ENCODE data around the gene MED12L.

MED12L gene

DNA sequence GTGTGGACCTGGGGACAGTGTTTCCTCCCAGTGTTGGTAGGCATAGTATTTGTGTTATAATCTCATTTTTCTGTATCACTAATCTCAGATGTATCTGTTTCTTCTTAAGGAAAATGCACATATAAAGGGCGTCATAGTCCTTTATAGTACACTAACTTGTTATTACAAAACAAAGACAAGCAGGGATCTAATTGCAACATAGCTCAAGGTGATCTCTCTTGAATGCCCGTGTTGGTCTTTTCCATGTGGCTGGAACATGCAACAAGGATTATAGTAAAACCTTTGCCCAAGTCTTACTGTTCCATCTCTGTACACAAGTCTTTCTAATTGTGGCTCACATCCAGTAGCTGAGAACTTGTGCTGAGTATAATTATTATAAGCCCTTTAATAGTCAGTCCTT is 234.7 kb downstream of the MED12L start:
- no peak for DNase-seq (ENCODE audit: low read depth, low spot score)

DNA sequence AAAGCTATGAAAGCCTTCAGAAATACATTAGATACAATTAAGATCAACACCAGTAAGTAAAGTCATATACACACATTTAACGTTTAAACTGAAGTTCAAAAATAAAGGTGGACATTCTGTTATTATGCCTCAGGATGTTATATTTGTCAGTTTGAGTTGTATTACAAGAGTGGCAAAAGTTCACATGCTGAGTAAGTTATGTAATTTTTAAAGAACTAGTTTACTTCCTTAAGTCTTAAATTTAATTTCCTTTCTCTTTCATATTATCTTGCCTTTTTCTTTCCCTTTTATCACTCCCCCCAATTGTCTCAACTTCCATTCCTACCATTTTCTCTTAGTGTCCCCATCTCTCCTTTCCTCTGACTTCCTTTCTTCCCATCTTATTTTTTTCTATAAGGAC is 236.1 kb downstream of the MED12L start:
- DNase-seq (ENCODE audit: low read depth, low spot score): no peak

DNA sequence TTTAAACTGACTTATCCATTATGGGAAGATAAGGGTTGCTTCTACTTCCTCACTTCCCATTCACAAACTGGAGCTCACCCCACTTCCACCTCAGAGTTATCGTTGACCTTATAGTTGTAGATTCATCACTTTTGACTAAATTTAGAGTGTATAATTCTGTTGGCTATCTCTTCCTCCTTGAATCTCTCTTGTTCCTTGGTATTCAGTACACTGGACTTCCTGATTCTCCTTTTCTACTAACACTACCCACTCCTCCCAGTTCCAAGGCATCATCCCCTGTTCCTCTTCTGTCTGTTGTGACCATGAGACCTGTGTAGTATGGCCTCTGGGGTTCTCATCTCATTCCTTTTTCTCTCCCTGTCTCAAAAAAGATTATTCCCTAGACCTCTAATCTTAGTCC is 237.0 kb downstream of the MED12L start:
- DNase-seq (ENCODE audit: low read depth, low spot score): no peak

DNA sequence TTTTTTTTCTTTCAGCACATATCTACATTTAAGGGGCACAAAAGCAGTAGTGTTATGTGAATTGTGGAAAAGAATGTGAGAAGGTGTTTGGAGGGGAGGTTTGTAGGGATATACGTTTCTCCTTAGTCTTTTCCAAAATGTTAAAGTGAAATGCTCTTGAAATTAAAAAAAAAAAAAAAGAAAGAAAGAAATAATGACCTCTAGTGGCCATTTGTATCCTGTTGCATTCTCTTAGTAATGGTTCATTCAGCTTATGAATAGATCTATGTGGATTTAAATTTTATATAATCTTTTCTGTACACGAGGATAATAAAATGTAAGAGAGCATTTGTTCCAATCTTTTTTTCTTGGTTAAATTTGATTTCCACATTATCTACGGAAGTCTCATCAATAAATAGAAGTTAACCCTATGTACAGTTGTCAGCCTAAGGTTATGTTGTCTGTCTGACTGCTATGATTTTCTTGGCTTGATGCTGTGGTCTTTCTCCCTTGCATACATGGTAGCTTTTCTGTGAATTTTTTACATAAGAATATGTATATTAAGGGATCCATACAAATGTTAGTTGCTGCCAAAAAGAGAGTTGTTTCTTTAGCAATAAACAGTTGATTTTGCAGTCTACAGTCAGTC is 242.2 kb downstream of the MED12L start:
- no peak for DNase-seq (ENCODE audit: low read depth, low spot score)

DNA sequence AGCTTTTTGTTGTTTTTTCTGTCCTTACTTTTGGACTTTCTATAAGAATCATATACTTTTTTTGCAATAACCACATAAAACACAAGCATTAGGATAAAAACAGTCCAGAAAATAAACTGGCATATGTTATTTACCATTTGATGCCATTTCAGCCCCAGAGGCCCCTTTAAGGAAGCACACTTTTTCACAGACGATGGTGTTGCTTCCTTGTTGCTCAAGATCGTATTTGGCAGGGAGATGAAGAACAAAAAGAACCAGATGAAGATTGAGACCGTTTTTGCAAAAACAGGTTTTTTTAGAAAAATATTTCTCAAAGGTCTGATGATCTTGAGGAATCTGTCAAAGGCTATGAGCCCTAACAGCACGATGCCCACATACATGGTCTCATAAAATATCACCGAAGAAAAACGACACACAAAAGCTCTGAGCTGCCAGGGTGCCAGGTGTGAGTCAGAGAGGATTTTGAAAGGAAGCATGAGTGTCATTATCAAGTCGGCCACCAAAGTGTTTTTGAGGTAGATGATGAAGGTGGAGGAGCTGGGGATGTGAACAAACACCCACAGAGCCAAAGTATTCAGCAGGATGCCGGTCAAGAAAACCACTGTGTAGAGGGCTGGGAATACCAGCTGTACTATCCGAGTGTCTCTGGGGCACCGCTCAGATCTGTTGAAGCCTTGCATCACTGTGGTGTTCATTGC is 243.0 kb downstream of the MED12L start:
- no peak for DNase-seq (ENCODE audit: low read depth, low spot score)

DNA sequence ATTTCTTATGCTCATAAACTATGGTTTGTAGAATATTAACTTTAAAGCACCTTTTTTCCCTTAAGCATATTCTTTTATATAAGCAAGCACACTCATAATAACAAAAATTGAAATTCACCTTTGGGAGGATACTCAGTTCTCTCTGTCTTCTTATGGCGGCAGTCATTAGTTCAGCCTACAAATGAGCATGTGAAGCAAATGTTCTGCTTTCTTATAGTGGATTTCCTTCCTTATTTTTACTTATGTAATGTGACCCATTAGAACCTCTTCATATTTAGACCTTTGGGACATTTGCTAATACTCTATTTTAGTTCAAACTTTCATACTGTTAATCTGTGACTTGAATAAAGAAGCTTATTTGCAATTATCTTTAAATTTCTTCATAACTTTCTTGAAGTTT is 243.9 kb downstream of the MED12L start, which contains the start of gene P2RY13:
TSS of gene P2RY13 (minus strand) at position 187 of the 400 bp plus-strand sequence. CDS start at position 166, 21 bp downstream.
- no peak for DNase-seq (ENCODE audit: low read depth, low spot score)

DNA sequence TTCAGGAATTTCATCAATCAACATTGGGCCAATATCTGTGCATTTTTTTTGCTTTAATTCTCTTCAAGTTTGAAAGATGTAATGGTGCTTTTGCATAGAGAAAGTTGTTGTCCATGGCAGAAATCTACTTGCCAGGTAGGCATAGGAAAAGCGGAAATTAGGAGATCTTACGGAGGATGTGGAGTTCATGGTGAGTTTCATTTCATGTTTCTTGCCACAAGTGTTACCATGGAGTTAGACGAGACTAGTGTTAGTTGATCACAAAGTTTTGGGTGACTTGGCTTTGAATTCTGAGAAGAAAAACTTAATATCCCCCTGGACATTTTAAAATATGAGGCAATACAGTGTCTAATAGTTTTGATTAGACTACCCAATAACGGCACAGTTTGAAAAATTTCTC is 244.9 kb downstream of the MED12L start:
- DNase-seq (ENCODE audit: low read depth, low spot score): no peak

DNA sequence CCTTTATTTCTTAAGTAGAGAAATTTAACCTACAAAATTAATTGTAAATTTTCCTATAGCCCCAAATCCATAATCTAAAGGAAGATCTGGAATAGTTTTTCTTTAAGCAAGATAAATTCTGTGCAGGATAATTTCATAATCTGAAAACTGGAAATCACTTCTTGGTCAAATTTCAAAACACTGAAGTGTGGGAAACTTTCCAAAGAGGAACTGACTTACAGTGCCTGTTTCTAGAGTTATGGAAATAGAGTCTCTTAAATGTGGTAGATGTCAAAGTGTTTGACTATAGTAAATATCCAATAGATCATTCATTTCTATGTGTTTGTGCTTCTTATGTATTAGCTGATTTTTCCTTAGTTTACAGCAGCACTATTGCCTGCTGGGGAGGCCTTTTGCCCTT is 245.4 kb downstream of the MED12L start:
- DNase-seq (ENCODE audit: low read depth, low spot score): no peak

DNA sequence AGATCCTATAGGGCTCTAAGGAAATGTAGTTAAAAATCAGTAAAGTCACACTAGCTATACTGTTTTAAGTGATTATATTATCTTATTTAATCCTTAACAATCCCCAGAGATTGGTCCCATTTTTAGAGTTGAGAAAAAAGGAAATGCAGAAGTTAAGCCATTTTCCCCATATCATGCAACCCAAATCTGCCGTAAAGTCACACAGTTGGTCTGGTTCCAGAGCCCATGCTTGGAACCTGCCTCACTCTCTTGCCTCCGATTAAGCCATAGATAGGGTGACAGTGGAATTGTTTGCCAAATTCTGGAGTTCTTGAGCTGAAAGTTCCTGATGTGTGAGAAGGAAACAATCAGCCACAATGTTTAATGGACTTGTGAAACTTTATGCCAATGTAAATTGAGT is 246.2 kb downstream of the MED12L start:
- DNase-seq (ENCODE audit: low read depth, low spot score): no peak

DNA sequence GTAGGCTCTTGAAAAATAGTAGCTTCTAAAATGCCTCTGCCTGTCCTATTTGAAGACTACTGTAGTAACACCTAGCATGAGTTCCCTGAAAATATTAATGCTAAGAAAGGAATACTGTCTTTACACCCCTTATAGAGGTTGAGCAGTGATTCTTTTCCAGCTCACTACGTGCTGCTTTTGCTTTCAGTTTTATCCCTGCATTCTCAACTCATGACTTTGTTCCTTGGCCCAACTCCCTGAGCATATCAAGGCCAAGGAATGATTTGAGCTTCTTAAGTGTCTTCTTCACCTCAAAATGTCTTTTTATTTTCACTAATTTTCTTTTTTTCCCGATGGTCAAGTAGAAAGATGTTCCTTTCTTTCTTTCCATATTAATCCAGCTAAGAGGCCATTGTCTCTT is 260.4 kb downstream of the MED12L start:
- no peak for DNase-seq (ENCODE audit: low read depth, low spot score)

DNA sequence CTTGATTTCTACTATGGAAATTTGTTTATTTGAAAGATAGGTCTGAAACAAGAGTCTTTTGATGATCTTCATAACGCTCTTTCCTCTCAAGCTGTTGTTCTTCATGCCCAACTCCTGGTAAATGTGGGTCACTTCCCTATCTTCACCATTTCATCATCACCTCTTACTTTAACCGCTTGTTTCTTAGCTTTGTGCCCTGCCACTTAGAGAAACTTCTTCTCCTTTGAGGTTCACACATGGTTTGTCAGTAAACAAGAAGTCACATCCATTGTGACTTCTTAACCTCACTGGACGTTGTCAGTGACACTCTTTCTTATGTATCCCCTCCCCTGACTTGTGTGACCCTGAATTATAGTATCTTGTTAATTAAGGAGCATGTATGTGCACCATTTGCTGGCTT is 260.8 kb downstream of the MED12L start:
- DNase-seq (ENCODE audit: low read depth, low spot score): no peak

DNA sequence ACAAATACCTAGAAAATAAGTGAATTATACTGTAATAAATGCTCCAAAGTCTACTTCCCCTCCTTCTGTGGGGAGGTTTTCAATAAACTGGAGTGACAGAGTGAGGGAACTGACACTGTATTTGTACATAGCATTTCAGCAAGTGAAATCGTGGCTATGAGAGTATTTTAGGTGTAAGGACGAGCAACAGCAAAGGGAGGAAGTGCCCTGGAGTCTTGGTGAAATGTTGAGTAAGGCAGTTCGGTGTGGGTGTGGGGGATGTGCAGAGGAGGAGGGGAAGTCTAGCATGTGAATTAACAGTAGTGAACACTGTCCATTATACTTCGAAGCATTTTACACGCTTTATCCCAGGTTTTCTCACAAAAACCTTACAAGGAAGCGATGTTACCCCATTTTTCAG is 262.0 kb downstream of the MED12L start:
- no peak for DNase-seq (ENCODE audit: low read depth, low spot score)

DNA sequence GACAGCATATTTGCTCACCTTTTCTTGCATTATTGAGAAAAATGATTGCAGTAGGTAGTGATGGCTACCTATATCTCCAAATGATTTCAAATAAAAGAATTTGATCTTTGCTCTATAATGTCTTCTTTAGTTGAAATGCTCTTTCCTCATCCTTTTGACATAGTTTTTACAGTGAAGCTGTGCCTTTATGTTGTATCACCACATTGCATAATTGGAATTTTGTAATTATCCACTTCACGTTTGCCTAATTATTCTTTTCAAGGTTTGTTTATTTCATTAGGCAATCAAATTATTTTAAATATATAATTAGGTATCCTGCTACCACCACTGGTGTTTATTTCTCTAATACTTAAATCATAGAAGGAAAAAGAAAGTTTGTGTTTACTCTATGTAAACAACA is 265.2 kb downstream of the MED12L start:
- no peak for DNase-seq (ENCODE audit: low read depth, low spot score)

DNA sequence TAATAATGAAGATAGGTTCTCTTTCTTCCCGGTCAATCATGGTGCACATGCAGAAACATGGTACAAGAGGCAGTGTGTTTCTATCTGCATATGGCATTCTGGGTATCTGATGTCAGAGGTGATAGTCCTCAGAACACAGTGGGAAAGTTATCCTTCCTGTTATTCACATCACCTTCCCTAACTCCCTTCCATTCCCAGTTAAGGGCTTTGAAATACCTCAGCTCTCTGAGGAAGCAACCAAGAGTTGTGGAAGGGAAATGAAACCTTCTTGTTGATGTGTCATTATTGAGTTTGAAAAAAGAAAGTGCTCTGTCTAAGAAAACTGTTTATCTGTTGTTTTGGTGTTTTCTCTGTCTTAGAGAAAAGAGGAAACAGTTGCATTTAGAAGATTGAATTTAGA is 265.8 kb downstream of the MED12L start:
- DNase-seq (ENCODE audit: low read depth, low spot score): no peak

DNA sequence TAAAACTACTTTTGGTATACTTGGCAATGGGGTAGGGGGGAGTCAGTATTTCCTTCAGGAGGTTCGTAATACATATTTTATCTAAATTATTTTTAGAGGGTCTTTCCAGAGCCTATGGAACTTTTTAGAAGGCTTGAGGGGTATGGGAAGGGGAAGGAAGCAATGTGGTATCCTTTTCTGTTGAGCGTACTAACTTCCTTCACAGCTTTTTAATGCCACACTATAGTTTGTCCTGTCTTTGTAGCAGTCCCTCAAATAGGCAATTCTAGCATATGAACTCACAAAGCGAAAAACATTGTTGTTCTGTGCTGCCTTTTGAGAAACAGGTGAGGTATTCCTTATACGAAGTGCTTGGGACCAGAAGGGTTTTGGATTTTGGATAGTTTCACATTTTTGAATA is 266.2 kb downstream of the MED12L start:
- DNase-seq (ENCODE audit: low read depth, low spot score): no peak

DNA sequence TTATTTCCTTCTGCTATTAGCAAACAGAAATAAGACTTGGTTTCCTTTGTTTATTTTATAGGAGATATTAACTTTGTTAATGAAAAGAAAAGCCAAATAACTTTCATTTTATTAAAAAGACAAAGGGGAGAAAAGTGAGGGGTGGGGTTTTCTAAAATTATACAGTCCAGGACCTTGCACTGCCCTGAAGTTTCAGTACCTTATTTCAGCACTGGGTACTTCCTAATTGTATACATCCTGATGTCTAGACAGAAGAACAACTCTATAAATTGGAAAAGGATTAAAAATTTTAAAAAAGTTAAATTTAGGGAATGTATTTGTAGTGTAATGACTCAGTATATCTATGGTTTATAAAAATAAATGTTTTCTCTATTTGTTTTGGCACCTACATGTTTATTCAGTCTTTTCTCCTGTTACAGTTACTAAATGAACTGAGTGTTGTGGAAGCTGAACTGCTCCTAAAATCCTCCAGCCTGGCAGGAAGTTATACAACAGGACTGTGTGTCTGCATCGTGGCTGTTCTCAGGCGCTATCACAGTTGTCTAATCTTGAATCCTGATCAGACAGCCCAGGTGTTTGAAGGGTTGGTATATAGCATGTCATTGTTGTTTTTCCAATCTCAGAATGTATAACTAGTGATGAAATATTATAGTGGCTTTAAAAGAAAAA is 271.5 kb downstream of the MED12L start:
- DNase-seq (ENCODE audit: low read depth, low spot score): no peak

DNA sequence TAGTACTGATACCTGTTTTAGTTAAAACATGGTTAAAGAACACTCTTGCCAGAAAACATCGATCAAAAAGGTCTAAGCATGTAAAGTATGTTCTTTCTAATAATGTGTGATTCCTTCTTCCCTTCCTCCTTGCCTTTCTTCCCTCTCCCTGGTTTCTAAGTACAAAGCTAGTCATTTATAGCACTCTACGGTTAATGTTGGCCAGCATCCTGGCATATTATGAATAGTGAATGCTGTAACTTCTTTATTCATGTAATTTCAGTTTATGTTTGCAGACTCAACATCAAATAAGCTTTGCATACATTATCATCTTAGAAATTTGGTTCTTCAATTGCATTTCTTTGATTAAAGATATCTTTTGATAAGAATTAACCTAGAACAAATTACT is 272.0 kb downstream of the MED12L start:
- no peak for DNase-seq (ENCODE audit: low read depth, low spot score)

DNA sequence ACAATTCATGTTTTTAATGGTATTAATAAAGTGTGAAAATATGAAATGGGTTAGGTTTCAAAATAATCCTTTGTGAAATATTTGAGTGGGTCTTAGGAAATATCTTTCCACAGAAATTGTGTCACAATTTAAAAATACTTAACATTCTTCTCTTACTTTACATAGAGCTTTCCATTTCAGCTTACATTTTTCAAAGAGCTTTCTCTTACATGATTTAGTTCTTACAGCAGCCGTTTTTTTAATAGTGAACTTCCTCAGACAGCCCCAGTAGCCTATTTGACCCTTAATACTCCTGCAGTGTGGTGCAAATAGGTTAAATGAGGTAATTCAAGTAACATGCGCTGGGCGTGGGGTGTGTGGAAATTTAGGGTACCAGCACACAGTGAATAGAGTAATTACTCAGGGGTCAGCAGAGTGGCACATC is 277.3 kb downstream of the MED12L start:
- no peak for DNase-seq (ENCODE audit: low read depth, low spot score)

DNA sequence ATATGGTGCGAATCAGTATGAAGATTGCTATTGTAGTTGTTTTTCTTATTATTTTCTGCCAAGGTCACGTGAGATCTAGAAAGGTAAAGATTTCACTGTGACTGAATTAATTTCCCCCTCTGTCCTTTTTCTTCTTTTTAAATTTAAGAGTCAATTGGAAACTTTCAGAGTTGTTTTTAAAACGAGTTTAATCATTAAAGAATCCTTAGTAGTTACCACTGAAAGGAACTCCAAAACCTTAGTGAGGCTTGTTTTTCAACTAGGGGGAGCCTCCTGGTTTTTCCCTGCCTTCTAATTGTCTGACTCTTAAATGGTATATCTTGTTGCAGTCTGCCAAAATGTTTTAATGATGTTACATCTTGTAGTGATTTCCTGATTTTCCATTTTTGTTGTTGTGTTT is 281.5 kb downstream of the MED12L start:
- no peak for DNase-seq (ENCODE audit: low read depth, low spot score)

DNA sequence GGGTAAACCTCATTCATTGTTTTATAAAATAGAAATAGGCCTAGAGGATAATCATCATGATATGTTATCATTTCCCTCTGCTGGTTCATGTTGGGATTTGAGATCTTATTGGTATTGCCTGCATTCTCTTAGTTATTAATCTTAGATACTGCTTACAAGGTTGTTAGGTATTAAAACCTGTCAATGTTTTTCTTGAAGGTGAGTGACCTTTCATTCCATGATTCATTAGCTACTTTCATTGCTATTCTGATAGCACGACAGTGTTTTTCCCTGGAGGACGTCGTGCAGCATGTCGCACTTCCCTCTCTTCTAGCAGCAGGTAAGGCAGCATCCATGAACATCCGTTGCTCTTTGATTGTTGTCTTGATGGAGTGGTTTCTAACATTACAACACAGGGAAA is 282.0 kb downstream of the MED12L start:
- no peak for DNase-seq (ENCODE audit: low read depth, low spot score)

DNA sequence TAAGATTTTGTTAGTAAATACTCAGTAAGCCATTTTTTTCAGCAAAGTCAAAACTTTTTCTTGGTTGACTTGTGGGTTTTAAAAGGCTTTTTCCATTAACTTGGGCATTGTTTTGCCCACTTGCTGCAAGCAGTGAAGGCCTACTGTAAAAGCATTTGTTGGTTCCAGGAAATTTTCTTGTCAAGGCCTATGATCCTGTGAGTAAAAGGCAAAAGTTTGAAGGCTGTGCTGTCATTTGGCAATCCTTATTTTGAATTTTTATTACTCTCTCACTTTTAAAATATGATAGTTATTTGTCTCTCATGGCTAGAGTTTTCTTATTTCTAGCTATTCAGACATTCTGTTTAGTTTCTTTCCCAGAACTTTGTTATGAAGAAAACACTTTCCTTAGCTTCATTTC is 286.1 kb downstream of the MED12L start:
- no peak for DNase-seq (ENCODE audit: low read depth, low spot score)

DNA sequence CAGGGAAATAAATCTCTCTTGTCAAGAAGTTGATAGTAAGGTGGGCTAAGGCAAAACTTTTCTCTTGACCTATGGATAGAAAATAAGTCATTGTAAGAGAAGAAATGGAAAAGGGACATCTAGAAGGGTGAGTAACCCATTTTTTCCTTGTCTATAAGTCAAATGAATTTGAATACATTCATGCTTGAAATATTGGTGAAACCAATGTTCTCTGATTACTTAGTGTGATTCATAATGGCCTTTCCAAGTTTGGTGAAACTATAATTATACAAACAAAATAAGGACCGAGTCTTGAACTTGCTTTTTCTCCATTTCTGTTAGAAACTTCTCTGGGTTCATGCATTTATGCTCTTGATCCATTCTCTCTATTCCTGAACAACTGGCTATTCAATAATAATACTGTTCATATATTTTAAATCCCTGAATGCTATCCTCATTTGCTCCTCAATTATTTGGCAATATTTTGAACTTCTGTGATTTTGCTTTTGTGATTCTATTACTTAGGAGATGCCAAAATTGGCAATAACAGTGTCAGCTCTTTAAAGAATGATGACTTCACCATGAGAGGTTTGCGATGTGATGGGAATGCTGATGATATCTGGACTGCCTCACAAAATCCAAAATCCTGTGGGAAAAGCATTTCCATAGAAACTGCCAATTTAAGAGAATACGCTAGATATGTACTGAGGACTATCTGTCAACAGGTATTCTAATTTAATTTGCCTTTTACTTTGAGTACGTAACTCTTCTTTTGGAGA is 286.8 kb downstream of the MED12L start:
- DNase-seq (ENCODE audit: low read depth, low spot score): no peak
